IgD-negative memory B cell (primary cell): ENCODE measurements around the gene DAGLA. TPM values are rescaled to one million over a fixed set of nuclear protein-coding genes. Genes with fewer than 3 reads are reported as not detected.

Experiments used
- H3K27ac Mint-ChIP-seq, 3 donors: one replicate each; pipeline ENCODE4 v1.8.0; 2020 to 2022; ENCODE audit warnings: mild to moderate bottlenecking in 3 of 3, mixed read lengths in 3 of 3, moderate library complexity in 1 of 3
- H3K27me3 Mint-ChIP-seq: one replicate; pipeline ENCODE4 v1.8.0; 2021; ENCODE audit warnings: mixed read lengths
- H3K36me3 Mint-ChIP-seq: one replicate; pipeline ENCODE4 v1.8.0; 2020; ENCODE audit warnings: mild to moderate bottlenecking, mixed read lengths
- H3K4me1 Mint-ChIP-seq, 3 donors: one replicate each; pipeline ENCODE4 v1.8.0; 2020 to 2022; ENCODE audit warnings: mixed read lengths in 3 of 3, mild to moderate bottlenecking in 1 of 3
- H3K4me3 Mint-ChIP-seq, 4 donors: one replicate each; pipeline ENCODE4 v1.8.0; 2020 to 2022; ENCODE audit warnings: mild to moderate bottlenecking in 4 of 4, mixed read lengths in 4 of 4, moderate library complexity in 3 of 4
- H3K9me3 Mint-ChIP-seq, 3 donors: one replicate each; pipeline ENCODE4 v1.8.0; 2020 to 2021; ENCODE audit warnings: mixed read lengths in 3 of 3, mild to moderate bottlenecking in 1 of 3
- polyA plus RNA-seq: library from polyadenylated mRNA; unstranded; fragments of 300-500 nt; fragmentation: Illumina TruSeq; gene quantifications from one replicate; pipeline ENCODE4 v1.2.3, GENCODE V29; 2021

Gene DAGLA
- polyA plus RNA-seq, 1 donor from 2014 or later: not detected

DNA sequence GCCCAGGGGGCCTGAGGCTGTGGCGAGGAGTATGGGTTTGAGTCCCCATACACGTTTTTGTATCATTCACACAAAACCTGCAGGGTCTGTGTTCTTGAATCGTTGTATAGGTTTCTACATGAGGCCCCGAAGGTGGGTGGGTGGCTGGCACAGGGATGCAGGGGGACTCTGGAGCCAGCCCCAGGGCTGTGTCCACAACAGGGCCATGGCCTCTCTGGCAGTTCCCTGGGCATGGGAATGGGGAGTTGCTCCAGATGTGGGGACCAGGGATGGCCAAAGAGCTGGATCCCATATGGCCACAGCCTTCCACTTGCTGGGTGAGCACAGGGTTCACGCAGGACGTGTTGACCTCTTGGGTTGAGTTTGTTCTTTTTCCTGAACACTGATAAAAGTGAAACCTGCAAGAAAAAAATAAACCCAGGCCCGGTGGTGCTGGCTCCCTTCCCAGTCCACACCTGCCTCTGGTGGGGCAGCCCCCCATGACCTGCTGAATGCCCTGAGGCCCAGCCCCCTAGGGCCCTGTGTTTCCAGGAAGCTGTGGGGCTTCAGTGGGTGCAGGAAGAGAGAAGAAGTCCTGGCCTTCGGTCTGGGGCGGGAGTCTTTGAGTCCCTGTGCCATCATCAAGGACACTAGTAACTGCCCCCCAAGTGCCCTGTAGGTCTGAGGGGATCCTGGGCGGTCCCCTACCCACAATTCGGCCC is 88.3 kb downstream of the DAGLA start:
- Mint-ChIP-seq H3K36me3 (no peaks in the 10 kb centered on the region), H3K27ac (peak overlapping the region in 1 of 3 donors; percentile 11), H3K4me3 (no peak overlapping the region), H3K27me3 (no peaks in the 10 kb centered on the region), H3K9me3 (no peaks in the 10 kb centered on the region), H3K4me1 (no peaks in the 10 kb centered on the region)

DNA sequence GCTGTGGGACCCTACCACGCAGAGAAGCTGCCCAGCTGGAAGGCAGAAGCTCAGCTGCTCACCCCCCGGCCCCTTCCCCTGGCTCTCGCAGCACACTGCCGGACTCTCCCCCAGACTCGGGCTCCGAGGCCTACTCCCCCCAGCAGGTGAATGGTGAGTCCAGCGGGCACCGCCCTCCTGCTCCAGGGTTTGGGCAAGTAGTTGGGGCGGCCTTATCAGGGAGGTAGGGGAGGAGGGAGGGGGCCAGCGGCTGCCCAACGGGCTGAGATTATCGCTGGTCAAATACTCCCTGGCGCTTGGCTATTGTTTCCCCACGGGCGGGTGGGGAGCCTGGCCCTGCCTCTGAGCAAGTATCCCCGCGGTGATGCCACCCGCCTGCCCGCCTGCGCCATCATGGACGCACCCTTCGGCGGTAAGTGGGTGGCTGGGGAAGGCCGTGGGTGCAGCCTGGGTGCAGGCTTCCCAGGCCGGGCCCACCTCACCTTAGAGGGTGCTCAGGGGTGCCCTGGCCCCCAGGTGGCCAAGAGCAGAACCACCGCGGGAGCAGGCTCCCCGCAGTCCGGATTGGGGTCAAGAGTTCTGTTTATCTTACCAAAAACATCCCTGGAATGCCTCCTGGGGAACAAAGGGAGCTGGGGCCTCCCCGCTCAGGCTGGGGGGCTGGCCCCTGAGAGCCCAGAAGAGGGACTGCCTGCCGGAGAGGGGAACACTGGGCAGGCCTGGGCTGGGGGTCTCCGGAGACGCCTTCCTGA is 89.2 kb downstream of the DAGLA start:
- Mint-ChIP-seq H3K9me3 (no peaks in the 10 kb centered on the region), H3K27ac (no peak overlapping the region), H3K4me1 (no peaks in the 10 kb centered on the region), H3K36me3 (no peaks in the 10 kb centered on the region), H3K4me3 (peak overlapping the region in 1 of 4 donors; percentile 63), H3K27me3 (peaks cover 1% of the 10 kb centered on the region)

DNA sequence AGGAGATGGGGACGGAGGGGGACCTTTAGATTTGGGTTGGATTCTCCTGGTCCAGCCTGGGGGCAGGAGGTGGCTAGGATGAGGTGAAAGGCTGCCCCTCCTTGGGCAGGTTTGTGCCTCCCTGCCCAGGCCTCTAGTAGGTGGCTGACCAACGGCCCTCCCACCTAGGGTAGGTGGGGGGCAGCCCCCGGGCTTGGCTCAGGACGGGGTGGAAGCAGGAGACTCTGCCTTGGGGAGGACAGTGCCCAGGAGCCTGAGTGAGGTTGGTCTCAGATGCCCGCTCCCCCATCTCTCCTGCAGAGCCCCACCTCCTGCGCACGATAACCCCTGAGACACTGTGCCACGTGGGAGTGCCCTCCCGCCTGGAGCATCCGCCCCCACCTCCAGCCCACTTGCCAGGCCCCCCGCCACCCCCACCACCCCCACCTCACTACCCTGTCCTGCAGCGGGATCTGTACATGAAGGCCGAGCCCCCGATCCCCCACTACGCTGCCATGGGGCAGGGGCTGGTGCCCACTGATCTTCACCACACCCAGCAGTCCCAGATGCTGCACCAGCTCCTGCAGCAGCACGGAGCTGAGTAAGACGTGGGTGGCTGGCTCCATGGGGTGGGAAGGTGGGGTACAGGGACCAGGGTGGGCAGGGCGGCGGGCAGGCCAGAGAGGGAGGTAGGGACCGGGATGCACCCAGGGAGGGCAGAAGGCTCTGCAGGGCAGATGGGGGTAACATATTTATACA is 89.9 kb downstream of the DAGLA start:
- H3K27me3 Mint-ChIP-seq: peaks cover 4% of the 10 kb centered on the region
- H3K36me3 Mint-ChIP-seq: no peaks in the 10 kb centered on the region
- H3K4me1 Mint-ChIP-seq: no peaks in the 10 kb centered on the region
- no peak overlapping the region for H3K4me3 Mint-ChIP-seq
- H3K9me3 Mint-ChIP-seq: no peaks in the 10 kb centered on the region
- no peak overlapping the region for H3K27ac Mint-ChIP-seq

DNA sequence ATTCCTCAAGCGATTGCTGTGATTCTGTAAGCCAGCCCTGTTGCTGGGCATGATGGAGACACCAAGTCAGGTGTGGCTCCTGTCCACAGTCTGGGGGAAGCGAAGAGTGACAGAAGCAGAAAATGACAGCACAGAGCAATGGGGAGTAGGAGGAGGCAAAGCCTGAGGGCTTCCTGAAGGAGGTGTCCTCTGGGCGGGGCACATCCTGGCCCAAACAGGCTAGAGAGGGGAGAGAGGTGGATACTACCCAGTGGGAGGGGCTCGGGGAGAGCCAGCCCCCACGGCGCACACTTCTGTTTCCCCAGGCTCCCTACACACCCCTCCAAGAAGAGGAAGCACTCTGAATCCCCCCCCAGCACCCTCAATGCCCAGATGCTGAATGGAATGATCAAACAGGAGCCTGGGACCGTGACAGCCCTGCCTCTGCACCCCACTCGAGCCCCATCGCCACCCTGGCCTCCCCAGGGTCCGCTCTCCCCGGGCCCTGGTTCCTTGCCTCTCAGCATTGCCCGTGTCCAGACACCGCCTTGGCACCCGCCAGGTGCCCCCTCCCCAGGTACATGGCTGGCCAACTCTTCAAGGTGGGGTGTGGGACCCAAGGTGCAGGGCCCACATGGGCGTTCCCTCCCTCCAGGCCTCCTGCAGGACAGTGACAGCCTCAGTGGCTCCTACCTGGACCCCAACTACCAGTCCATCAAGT is 91.2 kb downstream of the DAGLA start:
- Mint-ChIP-seq H3K9me3 (no peaks in the 10 kb centered on the region), H3K4me3 (peak overlapping the region in 1 of 4 donors; percentile 5), H3K27me3 (peaks cover 4% of the 10 kb centered on the region), H3K27ac (no peak overlapping the region), H3K4me1 (peaks cover 0 to 1% (median 0%) of the 10 kb centered on the region in 3 donors), H3K36me3 (peaks cover 1% of the 10 kb centered on the region)

DNA sequence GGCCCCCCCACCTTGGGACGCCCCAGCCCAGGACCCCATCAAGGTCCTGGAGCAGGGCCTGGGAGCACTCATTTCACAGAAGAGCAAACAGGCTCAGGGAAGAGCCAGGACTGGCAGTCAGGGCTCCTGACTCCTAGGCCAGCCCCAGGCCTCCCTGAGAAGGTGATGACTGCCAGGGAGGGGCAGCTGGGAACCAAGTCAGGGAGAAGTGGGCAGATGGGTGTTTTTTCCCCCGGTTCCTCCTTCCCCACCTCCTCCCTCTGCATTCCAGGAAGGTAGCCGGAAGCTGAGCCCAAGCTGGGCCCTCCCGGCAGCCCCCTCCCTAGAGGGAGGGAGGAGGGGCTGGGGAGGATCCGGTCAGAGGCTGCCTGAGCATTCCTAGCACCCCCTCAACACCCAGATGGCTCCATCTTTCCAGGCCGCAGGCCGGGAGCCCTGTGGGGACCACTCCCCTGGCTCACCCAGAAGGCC is 91.8 kb downstream of the DAGLA start:
- peaks cover 1% of the 10 kb centered on the region for H3K36me3 Mint-ChIP-seq
- no peak overlapping the region for H3K27ac Mint-ChIP-seq
- H3K4me1 Mint-ChIP-seq: peaks cover 0 to 2% (median 1%) of the 10 kb centered on the region in 3 donors
- peaks cover 5% of the 10 kb centered on the region for H3K27me3 Mint-ChIP-seq
- no peaks in the 10 kb centered on the region for H3K9me3 Mint-ChIP-seq
- H3K4me3 Mint-ChIP-seq: no peak overlapping the region

DNA sequence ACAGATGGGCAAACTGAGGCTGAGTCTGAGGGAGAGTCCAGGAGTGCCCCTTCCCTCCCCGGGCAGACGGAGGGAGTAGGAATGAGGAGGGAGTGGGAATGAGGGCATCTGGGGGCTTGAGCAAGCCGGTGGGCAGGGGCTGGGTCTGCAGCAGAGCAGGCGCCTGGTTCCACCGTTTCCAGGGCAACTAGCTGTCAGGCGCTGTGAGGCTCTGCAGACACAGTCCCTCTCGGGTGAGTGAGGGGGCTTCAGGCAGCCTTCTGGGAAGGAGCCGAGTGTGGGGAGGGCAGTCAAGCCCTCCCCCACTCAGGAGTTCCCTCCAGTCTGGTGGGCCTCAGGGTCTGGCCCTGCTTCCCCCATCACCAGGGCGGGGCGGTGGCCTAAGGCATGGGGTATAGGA is 93.2 kb downstream of the DAGLA start:
- H3K9me3 Mint-ChIP-seq: no peaks in the 10 kb centered on the region
- H3K4me1 Mint-ChIP-seq: peaks cover 0 to 6% (median 1%) of the 10 kb centered on the region in 3 donors
- peak overlapping the region in 1 of 3 donors; percentile 76 for H3K27ac Mint-ChIP-seq
- peaks cover 1% of the 10 kb centered on the region for H3K36me3 Mint-ChIP-seq
- H3K27me3 Mint-ChIP-seq: peaks cover 6% of the 10 kb centered on the region
- H3K4me3 Mint-ChIP-seq: no peak overlapping the region

DNA sequence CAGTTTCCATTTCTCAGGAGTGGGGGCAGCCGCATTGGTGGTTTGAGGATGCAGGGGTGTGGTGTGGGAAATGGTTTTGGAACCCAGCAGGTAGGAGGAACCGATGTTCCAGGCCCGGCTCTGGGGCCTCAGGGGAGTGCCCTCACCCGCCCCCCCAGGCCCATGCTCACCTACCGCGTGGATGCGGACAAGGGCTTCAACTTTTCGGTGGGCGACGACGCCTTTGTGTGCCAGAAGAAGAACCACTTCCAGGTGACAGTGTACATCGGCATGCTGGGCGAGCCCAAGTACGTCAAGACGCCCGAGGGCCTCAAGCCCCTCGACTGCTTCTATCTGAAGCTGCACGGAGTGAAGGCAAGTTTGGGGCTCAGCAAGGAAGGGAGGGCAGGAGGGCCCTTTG is 93.6 kb downstream of the DAGLA start:
- Mint-ChIP-seq H3K4me3 (no peak overlapping the region), H3K36me3 (peaks cover 1% of the 10 kb centered on the region), H3K9me3 (no peaks in the 10 kb centered on the region), H3K27me3 (peaks cover 8% of the 10 kb centered on the region), H3K4me1 (peaks cover 0 to 6% (median 4%) of the 10 kb centered on the region in 3 donors), H3K27ac (no peak overlapping the region)

DNA sequence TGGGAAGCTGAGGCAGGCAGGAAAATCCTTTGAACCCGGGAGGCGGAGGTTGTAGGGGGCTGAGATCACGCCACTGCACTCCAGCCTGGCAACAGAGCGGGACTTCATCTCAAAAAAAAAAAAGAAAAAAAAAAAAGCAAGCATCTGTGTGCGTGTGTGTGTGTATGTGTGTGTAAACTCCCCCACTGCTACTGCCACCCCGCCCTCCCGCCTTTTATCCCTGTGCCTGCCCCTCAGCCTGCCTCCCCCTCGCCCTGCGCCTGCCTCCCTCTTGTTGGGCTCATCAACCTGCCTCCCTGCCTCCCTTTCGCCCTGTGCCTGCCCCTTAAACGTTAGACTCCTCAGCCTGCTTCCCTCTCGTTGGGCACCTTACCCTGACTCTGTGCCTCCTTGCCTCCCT is 94.2 kb downstream of the DAGLA start:
- peaks cover 1% of the 10 kb centered on the region for H3K36me3 Mint-ChIP-seq
- peaks cover 0 to 6% (median 4%) of the 10 kb centered on the region in 3 donors for H3K4me1 Mint-ChIP-seq
- peak overlapping the region in 1 of 4 donors; percentile 72 for H3K4me3 Mint-ChIP-seq
- H3K27me3 Mint-ChIP-seq: peaks cover 9% of the 10 kb centered on the region
- no peaks in the 10 kb centered on the region for H3K9me3 Mint-ChIP-seq
- H3K27ac Mint-ChIP-seq: no peak overlapping the region

DNA sequence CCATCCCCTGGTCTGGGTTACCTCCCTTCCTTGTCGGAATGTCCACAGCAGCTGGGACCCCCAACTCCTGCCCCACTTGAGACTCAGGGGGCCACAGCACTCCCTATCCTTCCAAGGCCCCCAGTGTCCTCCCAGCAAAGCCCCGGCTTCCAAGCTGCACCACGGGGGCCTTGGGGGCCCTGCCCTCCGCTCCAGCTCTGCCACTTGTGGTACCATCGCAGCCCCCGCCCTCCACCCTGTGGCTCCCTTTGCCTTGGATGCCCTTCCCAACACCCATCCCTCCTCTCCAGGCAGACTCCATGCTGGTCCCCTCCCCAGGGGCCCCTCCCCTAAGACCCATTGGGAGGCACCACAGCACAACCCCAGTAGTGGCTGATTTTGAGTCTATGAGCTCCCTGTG is 94.9 kb downstream of the DAGLA start:
- H3K4me3 Mint-ChIP-seq: no peak overlapping the region

DNA sequence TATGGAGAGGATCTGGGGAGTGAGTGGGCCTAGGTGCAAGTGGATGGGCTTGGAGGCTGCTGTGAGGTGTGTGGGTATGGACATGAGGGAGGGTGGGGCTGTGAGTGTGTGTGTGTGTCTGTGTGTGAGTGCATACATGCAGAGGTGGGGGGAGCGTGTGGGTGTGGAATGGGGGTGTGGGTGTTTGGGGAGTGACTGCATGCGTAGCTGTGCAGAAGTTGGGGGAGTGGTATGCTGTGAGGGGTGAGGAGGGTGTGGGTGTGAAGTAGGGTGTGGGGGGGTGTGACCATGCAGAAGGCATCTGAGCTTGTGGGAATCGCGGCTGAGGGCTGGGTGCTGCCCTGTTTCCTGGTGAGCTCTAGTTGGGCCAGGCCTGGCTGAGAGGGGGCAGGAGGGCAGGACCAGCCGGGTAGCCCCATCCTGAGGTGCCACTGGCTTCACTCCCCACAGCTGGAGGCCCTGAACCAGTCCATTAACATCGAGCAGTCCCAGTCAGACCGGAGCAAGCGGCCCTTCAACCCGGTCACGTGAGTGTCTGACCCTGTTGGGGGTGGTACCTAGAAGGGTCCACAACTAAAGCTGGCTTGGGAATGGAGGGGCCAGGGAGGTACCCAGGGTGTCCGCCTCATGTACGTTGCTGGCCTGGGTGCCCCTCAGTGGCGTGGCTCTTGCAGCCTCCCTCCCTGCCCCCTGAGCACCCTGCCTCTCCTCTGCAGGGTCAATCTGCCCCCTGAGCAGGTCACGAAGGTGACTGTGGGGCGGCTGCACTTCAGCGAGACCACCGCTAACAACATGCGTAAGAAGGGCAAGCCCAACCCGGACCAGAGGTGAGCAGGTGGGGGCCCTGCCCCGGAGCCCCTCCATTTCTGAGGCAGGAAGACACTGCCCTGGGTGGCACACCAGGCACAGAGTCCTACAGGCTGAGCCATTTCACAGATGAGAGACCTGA is 95.7 kb downstream of the DAGLA start:
- Mint-ChIP-seq H3K9me3 (no peaks in the 10 kb centered on the region), H3K27me3 (peaks cover 9% of the 10 kb centered on the region), H3K36me3 (peaks cover 1% of the 10 kb centered on the region), H3K4me3 (peak overlapping the region in 1 of 4 donors; percentile 73), H3K27ac (no peak overlapping the region), H3K4me1 (peaks cover 0 to 6% (median 4%) of the 10 kb centered on the region in 3 donors)

More for the DNA sequence above, 94.9 kb downstream of the DAGLA start:
- H3K9me3 Mint-ChIP-seq: no peaks in the 10 kb centered on the region
- H3K27ac Mint-ChIP-seq: no peak overlapping the region
- peaks cover 1% of the 10 kb centered on the region for H3K36me3 Mint-ChIP-seq
- peaks cover 0 to 6% (median 4%) of the 10 kb centered on the region in 3 donors for H3K4me1 Mint-ChIP-seq
- peaks cover 9% of the 10 kb centered on the region for H3K27me3 Mint-ChIP-seq

DNA sequence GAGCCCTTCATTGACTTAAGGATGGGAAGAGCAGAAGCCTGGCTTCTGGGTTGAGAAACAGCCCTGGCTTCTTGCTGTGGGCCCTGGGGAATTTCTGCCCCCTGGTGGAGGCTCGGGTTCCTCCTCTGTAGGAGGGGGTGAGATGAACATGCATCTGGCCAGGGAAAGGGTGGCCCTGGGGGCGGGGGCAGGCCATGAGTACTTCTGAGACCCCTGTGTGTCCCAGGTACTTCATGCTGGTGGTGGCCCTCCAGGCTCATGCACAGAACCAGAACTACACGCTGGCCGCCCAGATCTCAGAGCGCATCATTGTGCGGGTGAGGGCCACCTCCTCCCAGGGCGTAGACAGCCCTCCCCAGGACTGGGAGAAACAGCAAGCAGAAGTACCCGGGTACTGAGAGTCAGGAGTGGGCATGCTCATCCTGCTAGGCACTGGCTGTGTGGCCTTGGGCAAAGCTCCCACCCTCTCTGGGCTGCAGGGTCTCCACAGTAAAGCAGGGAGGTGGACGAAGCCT is 96.4 kb downstream of the DAGLA start:
- H3K27ac Mint-ChIP-seq: no peak overlapping the region
- peaks cover 9% of the 10 kb centered on the region for H3K27me3 Mint-ChIP-seq
- H3K36me3 Mint-ChIP-seq: peaks cover 1% of the 10 kb centered on the region
- H3K9me3 Mint-ChIP-seq: no peaks in the 10 kb centered on the region
- H3K4me1 Mint-ChIP-seq: peaks cover 0 to 6% (median 4%) of the 10 kb centered on the region in 3 donors
- H3K4me3 Mint-ChIP-seq: peak overlapping the region in 3 of 4 donors; percentile 41 to 84 (median 73)

DNA sequence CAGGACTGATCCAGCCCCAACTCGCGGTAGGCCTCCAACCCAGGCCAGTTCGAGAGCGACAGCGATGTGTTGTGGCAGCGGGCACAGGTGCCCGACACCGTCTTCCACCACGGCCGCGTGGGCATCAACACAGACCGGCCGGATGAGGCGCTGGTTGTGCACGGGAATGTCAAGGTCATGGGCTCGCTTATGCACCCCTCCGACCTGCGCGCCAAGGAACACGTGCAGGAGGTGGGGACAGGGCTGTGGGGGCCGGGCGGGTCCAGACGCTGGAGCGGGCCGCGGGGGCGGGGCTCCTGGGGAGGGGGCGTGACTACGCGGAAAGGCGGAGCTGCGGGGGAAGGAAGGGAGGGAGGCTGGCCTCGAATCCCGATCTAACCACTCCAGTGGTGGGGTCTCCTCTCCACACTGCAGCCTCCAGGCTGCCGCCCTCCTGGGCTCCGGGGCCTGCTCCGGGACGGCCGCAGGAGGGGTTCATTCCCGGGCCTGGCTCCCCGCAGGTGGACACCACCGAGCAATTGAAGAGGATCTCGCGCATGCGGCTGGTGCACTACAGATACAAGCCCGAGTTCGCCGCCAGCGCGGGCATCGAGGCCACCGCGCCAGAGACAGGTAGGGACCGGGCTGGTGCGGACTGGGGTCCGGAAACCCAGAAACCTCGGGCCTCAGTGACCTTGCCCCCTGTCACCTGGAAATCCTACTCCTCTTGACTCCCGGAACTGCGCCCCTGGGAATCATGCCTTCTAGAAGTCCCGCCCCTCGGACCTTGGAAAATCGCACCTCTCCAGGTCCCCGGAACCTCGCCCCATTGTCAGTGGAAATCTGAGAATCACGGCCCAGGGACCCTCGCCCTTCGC is 97.3 kb downstream of the DAGLA start:
- no peaks in the 10 kb centered on the region for H3K9me3 Mint-ChIP-seq
- peaks cover 1% of the 10 kb centered on the region for H3K36me3 Mint-ChIP-seq
- H3K4me3 Mint-ChIP-seq: peak overlapping the region in 3 of 4 donors; percentile 60 to 86 (median 73)
- H3K27ac Mint-ChIP-seq: no peak overlapping the region
- peaks cover 9% of the 10 kb centered on the region for H3K27me3 Mint-ChIP-seq
- peaks cover 0 to 6% (median 4%) of the 10 kb centered on the region in 3 donors for H3K4me1 Mint-ChIP-seq
